ENCODE results near the gene GRM7. TPM values are rescaled to one million over a fixed set of nuclear protein-coding genes. Genes with fewer than 3 reads are reported as not detected.

The GRM7 gene
- total and polyA plus RNA-seq, 2 donors (not counting 1 experiment from before 2014, with no cell fraction given) = not detected

DNA sequence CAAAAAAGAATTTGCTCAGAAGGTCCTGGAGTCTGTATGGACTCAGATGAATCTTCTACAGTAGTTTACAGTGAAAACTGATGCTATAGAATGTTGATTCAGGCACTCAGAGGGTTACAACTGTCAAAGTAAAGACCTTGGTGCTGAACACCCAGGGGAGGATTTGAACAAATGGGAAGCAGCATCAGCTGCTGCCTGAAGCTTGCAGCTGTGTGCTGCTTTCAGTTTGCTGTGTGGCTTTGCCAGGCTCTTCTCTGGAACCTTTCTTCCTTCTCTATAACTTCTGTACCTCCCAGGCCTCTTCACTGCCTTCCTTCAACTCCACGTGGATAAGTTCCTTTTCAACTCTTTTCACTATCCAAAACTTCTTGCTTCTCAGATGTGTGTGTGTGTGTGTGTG lies 214.2 kb downstream of the GRM7 start:
- Histone ChIP-seq H3K36me3 (ENCODE audit: control insufficient read depth, insufficient read depth, low read length) (no peaks in the 10 kb centered on the region), H3K4me2 (ENCODE audit: extremely low read depth, insufficient read depth, low read length) (no peak overlapping the region), H3K9ac (ENCODE audit: insufficient read depth, low read length) (no peak overlapping the region), H3K27me3 (ENCODE audit: control insufficient read depth, insufficient read depth, low read length) (no peaks in the 10 kb centered on the region), H3K9me3 (ENCODE audit: control insufficient read depth, insufficient read depth, low read depth, low read length) (no peaks in the 10 kb centered on the region), H3K79me2 (ENCODE audit: control insufficient read depth, insufficient read depth, low read length) (no peaks in the 10 kb centered on the region), H3K27ac (ENCODE audit: insufficient read depth, low read length) (no peak overlapping the region), H4K20me1 (ENCODE audit: control insufficient read depth, extremely low read depth, insufficient read depth, low read length) (no peaks in the 10 kb centered on the region), H2AFZ (ENCODE audit: low read length) (no peak overlapping the region), H3K4me3 (replicated peaks in 1 of 4; ENCODE audit: control extremely low read depth in 1 of 4, insufficient read depth in 1 of 4, low read depth in 3 of 4, low read length in 4 of 4) (no peak overlapping the region), H3K4me1 (ENCODE audit: control insufficient read depth, extremely low read depth, insufficient read depth, low read length) (no peaks in the 10 kb centered on the region)
- TF ChIP-seq CTCF (conservative IDR thresholded peaks at IDR 0.05 in 1 of 2, IDR thresholded peaks at IDR 0.05 in 1 of 2; ENCODE audit: low read depth in 1 of 2, low read length in 2 of 2) = no peak
- no peak for TF ChIP-seq EZH2 (IDR thresholded peaks at IDR 0.05; ENCODE audit: low read length, missing control alignments)
- DNase-seq (ENCODE audit: low read depth in 2 of 2) = no peak

GRCh38 chr3:7075901-7076300 lies 215.0 kb downstream of the GRM7 start:
- Histone ChIP-seq H3K27me3 (ENCODE audit: control insufficient read depth, insufficient read depth, low read length) (no peaks in the 10 kb centered on the region), H3K36me3 (ENCODE audit: control insufficient read depth, insufficient read depth, low read length) (no peaks in the 10 kb centered on the region), H3K79me2 (ENCODE audit: control insufficient read depth, insufficient read depth, low read length) (no peaks in the 10 kb centered on the region), H3K4me3 (replicated peaks in 1 of 4; ENCODE audit: control extremely low read depth in 1 of 4, insufficient read depth in 1 of 4, low read depth in 3 of 4, low read length in 4 of 4) (no peak overlapping the region), H3K9me3 (ENCODE audit: control insufficient read depth, insufficient read depth, low read depth, low read length) (no peaks in the 10 kb centered on the region), H2AFZ (ENCODE audit: low read length) (no peak overlapping the region), H3K9ac (ENCODE audit: insufficient read depth, low read length) (no peak overlapping the region), H3K4me1 (ENCODE audit: control insufficient read depth, extremely low read depth, insufficient read depth, low read length) (no peaks in the 10 kb centered on the region), H4K20me1 (ENCODE audit: control insufficient read depth, extremely low read depth, insufficient read depth, low read length) (no peaks in the 10 kb centered on the region), H3K4me2 (ENCODE audit: extremely low read depth, insufficient read depth, low read length) (no peak overlapping the region), H3K27ac (ENCODE audit: insufficient read depth, low read length) (no peak overlapping the region)
- TF ChIP-seq CTCF (conservative IDR thresholded peaks at IDR 0.05 in 1 of 2, IDR thresholded peaks at IDR 0.05 in 1 of 2; ENCODE audit: low read depth in 1 of 2, low read length in 2 of 2) (no peak), EZH2 (IDR thresholded peaks at IDR 0.05; ENCODE audit: low read length, missing control alignments) (no peak)
- DNase-seq (ENCODE audit: low read depth in 2 of 2) = no peak

DNA sequence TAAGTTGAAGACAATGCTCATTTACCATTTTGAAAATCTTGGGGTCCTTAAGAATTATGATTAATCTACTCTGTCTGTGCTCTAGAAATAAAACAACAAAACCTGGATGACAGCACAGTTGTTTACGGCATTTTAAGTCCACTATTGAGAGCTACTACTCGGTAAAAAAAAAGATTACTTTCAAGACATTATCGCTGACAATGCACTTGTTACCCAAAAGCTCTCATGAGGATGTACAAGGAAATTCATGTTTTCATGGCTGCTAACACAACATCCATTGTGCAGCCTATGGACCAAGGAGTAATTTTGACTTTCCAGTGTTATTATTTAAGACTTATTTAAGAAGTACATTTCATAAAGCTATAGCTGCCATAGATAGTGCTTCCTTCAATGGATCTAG lies 221.3 kb downstream of the GRM7 start:
- no peaks in the 10 kb centered on the region for H4K20me1 ChIP-seq (ENCODE audit: control insufficient read depth, extremely low read depth, insufficient read depth, low read length)
- H2AFZ ChIP-seq (ENCODE audit: low read length) = no peak overlapping the region
- H3K4me3 ChIP-seq (replicated peaks in 1 of 4; ENCODE audit: control extremely low read depth in 1 of 4, insufficient read depth in 1 of 4, low read depth in 3 of 4, low read length in 4 of 4) = no peak overlapping the region
- TF ChIP-seq CTCF (conservative IDR thresholded peaks at IDR 0.05 in 1 of 2, IDR thresholded peaks at IDR 0.05 in 1 of 2; ENCODE audit: low read depth in 1 of 2, low read length in 2 of 2) (no peak), EZH2 (IDR thresholded peaks at IDR 0.05; ENCODE audit: low read length, missing control alignments) (no peak)
- no peaks in the 10 kb centered on the region for H3K4me1 ChIP-seq (ENCODE audit: control insufficient read depth, extremely low read depth, insufficient read depth, low read length)
- H3K4me2 ChIP-seq (ENCODE audit: extremely low read depth, insufficient read depth, low read length) = no peak overlapping the region
- H3K27ac ChIP-seq (ENCODE audit: insufficient read depth, low read length) = no peak overlapping the region
- H3K79me2 ChIP-seq (ENCODE audit: control insufficient read depth, insufficient read depth, low read length) = no peaks in the 10 kb centered on the region
- H3K36me3 ChIP-seq (ENCODE audit: control insufficient read depth, insufficient read depth, low read length) = no peaks in the 10 kb centered on the region
- H3K27me3 ChIP-seq (ENCODE audit: control insufficient read depth, insufficient read depth, low read length) = no peaks in the 10 kb centered on the region
- no peak overlapping the region for H3K9ac ChIP-seq (ENCODE audit: insufficient read depth, low read length)
- DNase-seq (ENCODE audit: low read depth in 2 of 2) = no peak
- H3K9me3 ChIP-seq (ENCODE audit: control insufficient read depth, insufficient read depth, low read depth, low read length) = no peaks in the 10 kb centered on the region
